IMR-90 (cell line): Measurements from ENCODE around the gene TMEM184C.

Source experiments
- CEBPB ChIP-seq: IDR thresholded peaks from 2 replicates; pipeline ENCODE4 v1.6.1; 2012; ENCODE audit warnings: low read depth, low read length, improper control_type of control experiment
- CTCF ChIP-seq: conservative IDR thresholded peaks from 2 replicates; pipeline ENCODE4 v1.5.1; 2012; ENCODE audit warnings: mild to moderate bottlenecking, low read depth, low read length, improper control_type of control experiment

DNA sequence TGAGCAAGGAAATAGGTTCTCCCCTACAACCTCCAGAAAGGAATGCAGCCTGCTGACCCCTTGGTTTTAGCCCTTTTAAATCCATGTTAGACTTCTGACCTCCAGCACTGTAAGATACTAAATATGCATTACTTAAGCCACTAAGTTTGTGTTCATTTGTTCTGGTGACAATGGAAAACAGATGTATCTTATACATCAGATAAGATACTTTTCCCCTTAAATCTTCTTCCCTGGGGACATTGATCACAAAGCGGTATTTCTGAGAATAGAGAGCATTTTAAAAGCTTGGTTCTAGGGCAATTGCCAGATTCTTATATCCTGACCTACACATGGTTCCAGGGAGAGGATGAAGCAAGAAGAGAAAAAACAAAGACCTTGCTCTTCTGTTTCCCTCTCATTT, 6.5 kb upstream of the TMEM184C start:
- TF ChIP-seq CEBPB (no peak), CTCF (no peak)
